Mucosa of descending colon (tissue), 3 donors: ENCODE measurements around the gene GASK1B. TPM values are rescaled to one million over a fixed set of nuclear protein-coding genes. Genes with fewer than 3 reads are reported as not detected.

Experiments used
- ATAC-seq: fragments of 200-7000 bp; cut with Tn5 transposase; one replicate; pipeline ENCODE4 v1.9.1; 2020; ENCODE audit warnings: mild to moderate bottlenecking, moderate library complexity
- DNase-seq, 3 donors: peaks; one replicate each; pipeline ENCODE4 v3.0.0-alpha.2; 2020
- H3K36me3 ChIP-seq: fragments of 200-600 bp; one replicate; pipeline ENCODE4 v1.8.0; 2021; ENCODE audit warnings: low read depth, mild to moderate bottlenecking
- H3K4me1 ChIP-seq: fragments of 200-600 bp; one replicate; pipeline ENCODE4 v1.8.0; 2021; ENCODE audit warnings: low read depth, mild to moderate bottlenecking
- H3K4me3 ChIP-seq: fragments of 200-600 bp; one replicate; pipeline ENCODE4 v1.8.0; 2021; ENCODE audit warnings: mild to moderate bottlenecking
- H3K9me3 ChIP-seq: fragments of 200-600 bp; one replicate; pipeline ENCODE4 v1.8.0; 2021; ENCODE audit warnings: mild to moderate bottlenecking
- CTCF ChIP-seq: fragments of 200-600 bp; IDR thresholded peaks from one replicate; pipeline ENCODE4 v1.8.0; 2022; ENCODE audit warnings: antibody characterized with exemption, mild to moderate bottlenecking
- intact Hi-C, 2 donors: fragments of 100-400 bp; cut with DNase I in 1 of 2; cut with micrococcal nuclease in 1 of 2; formaldehyde crosslinking; loops; one replicate each; pipeline versions ENCODE4 v1.11.0 to v1.11.1; 2022; cut with DNase I, micrococcal nuclease
- total RNA-seq, 3 donors: library from RNA; stranded (reverse); fragmentation: NEBNext Ultra II Directional in 2 of 3; extraction: Animal tissue kit (Norgen Biotek cat#: 25700) in 2 of 3; gene quantifications; one replicate each; pipeline versions ENCODE4 v1.2.1 to v1.2.4, GENCODE V29; 2021 to 2023
- donor health status: DM: no; HTN: no; CAD: no; lungs with moderate emphysema.
- donor health status: DM: no; HTN: no; CAD: no.
- donor health status: DM: no; HTN: yes; CAD: no.

The GASK1B gene
- total RNA-seq, 3 donors from 2014 or later, result 10.3 to 21.6 (median 20.2) TPM

- intact Hi-C loops, result no loop called here
- DNase-seq (no peak), ATAC-seq (no peak)
- Histone ChIP-seq H3K36me3 (no peaks in the 10 kb centered on the region), H3K9me3 (no peaks in the 10 kb centered on the region), H3K4me3 (no peak overlapping the region), H3K4me1 (peaks cover 9% of the 10 kb centered on the region)
- no peak for TF ChIP-seq CTCF
Observed at GRCh38 chr4:158159054-158159717, 13.6 kb downstream of the GASK1B start.

GRCh38 chr4:158157412-158157811 is 15.4 kb downstream of the GASK1B start:
- no peak overlapping the region for H3K4me3 ChIP-seq
- no peaks in the 10 kb centered on the region for H3K9me3 ChIP-seq
- no peak for TF ChIP-seq CTCF
- H3K36me3 ChIP-seq, result no peaks in the 10 kb centered on the region
- intact Hi-C loops, result no loop called here
- no peak for ATAC-seq
- no peak for DNase-seq
- H3K4me1 ChIP-seq, result peaks cover 9% of the 10 kb centered on the region

GRCh38 chr4:158155656-158156356 is 17.0 kb downstream of the GASK1B start:
- TF ChIP-seq CTCF, result no peak
- intact Hi-C loops, result no loop called here
- Histone ChIP-seq H3K36me3 (no peaks in the 10 kb centered on the region), H3K9me3 (no peaks in the 10 kb centered on the region), H3K4me3 (no peak overlapping the region), H3K4me1 (peaks cover 9% of the 10 kb centered on the region)
- ATAC-seq (peak; percentile 99), DNase-seq (peak in 1 of 3 donors; percentile 69)

- Histone ChIP-seq H3K4me1 (no peaks in the 10 kb centered on the region), H3K4me3 (no peak overlapping the region), H3K9me3 (no peaks in the 10 kb centered on the region), H3K36me3 (no peaks in the 10 kb centered on the region)
- no peak for TF ChIP-seq CTCF
- intact Hi-C loops, result no loop called here
- no peak for ATAC-seq
- no peak for DNase-seq
Observed at GRCh38 chr4:158147151-158147550, 25.7 kb downstream of the GASK1B start.

- Histone ChIP-seq H3K4me1 (no peaks in the 10 kb centered on the region), H3K4me3 (no peak overlapping the region), H3K9me3 (no peaks in the 10 kb centered on the region), H3K36me3 (no peaks in the 10 kb centered on the region)
- ATAC-seq (no peak), DNase-seq (no peak)
- intact Hi-C loops, result no loop called here
- TF ChIP-seq CTCF, result no peak
Observed at GRCh38 chr4:158146736-158147135, 26.1 kb downstream of the GASK1B start.
